Epithelial cell of prostate (primary cell): Measurements from ENCODE around the gene FXYD3.

Experiments used
- DNase-seq: peaks from one replicate; pipeline ENCODE4 v3.0.0-alpha.2; 2011; ENCODE audit warnings: low read depth, low spot score
- H3K27ac ChIP-seq: fragments of 450-650 bp; 2 replicates; pipeline ENCODE4 v1.5.1; 2017; ENCODE audit warnings: mild to moderate bottlenecking

Gene FXYD3

GRCh38 chr19:35171730-35172129 is 56.1 kb downstream of the FXYD3 start:
- no peak for DNase-seq
- H3K27ac ChIP-seq = no peak overlapping the region
